Lung (tissue), 12 donors: ENCODE results near the gene DCTN4. TPM values are rescaled to one million over a fixed set of nuclear protein-coding genes. Genes with fewer than 3 reads are reported as not detected.

Experiments used
- ATAC-seq: fragments of 200-7000 bp; cut with Tn5 transposase; one replicate; pipeline ENCODE4 v1.9.1; 2020; ENCODE audit warnings: moderate number of reproducible peaks; ENCODE audit not compliant: insufficient read depth, low FRiP score
- DNase-seq, 3 donors: peaks; one replicate each; pipeline ENCODE4 v3.0.0-alpha.2; 2013 to 2017
- H3K27ac ChIP-seq, 2 donors: one replicate each; pipeline ENCODE4 v1.5.1; 2013; ENCODE audit warnings: mild to moderate bottlenecking in 2 of 2, moderate library complexity in 2 of 2, control low read depth in 1 of 2, inconsistent platforms in 1 of 2, low read depth in 1 of 2, low read length in 1 of 2
- H3K27me3 ChIP-seq, 3 donors: one replicate each; pipeline ENCODE4 v1.5.1; 2013; ENCODE audit warnings: low read length in 2 of 3; ENCODE audit not compliant: control insufficient read depth in 3 of 3, insufficient read depth in 3 of 3
- H3K36me3 ChIP-seq, 4 donors: one replicate each; pipeline ENCODE4 v1.5.1; 2013; ENCODE audit warnings: low read length in 4 of 4, mild to moderate bottlenecking in 1 of 4, moderate library complexity in 1 of 4; ENCODE audit not compliant: control insufficient read depth in 4 of 4, insufficient read depth in 4 of 4
- H3K4me1 ChIP-seq, 5 donors: one replicate each; pipeline ENCODE4 v1.5.1; 2013; ENCODE audit warnings: low read length in 5 of 5, mild to moderate bottlenecking in 2 of 5, moderate library complexity in 1 of 5; ENCODE audit not compliant: control insufficient read depth in 5 of 5, insufficient read depth in 5 of 5
- H3K4me3 ChIP-seq: one replicate; pipeline ENCODE4 v1.5.1; 2013; ENCODE audit warnings: mild to moderate bottlenecking, control low read depth, moderate library complexity
- H3K9ac ChIP-seq, 2 donors: one replicate each; pipeline ENCODE4 v1.5.1; 2013; ENCODE audit warnings: low read length in 2 of 2, control low read depth in 1 of 2; ENCODE audit not compliant: insufficient read depth in 1 of 2
- H3K9me3 ChIP-seq, 4 donors: one replicate each; pipeline ENCODE4 v1.5.1; 2013; ENCODE audit warnings: low read length in 3 of 4, mild to moderate bottlenecking in 1 of 4, moderate library complexity in 1 of 4; ENCODE audit not compliant: control insufficient read depth in 4 of 4, insufficient read depth in 3 of 4
- CTCF ChIP-seq: IDR thresholded peaks from 2 replicates; pipeline ENCODE4 v1.5.1; 2012; ENCODE audit warnings: mild to moderate bottlenecking; ENCODE audit errors: control extremely low read depth, extremely low read depth
- WGBS, 2 donors: extraction: QIAGEN DNeasy Blood & Tissue Kit; methylation state at CpG; one replicate each; pipeline ENCODE4 v1.1.7; 2013; 5-methylcytosine and 5-hydroxymethylcytosine counted together
- polyA plus RNA-seq, 2 donors: library from polyadenylated mRNA; stranded (reverse); fragments of 200-250 nt; gene quantifications; one replicate each; pipeline ENCODE4 v1.2.1, GENCODE V29; 2013
- total RNA-seq, 2 donors: library from RNA; depleted of rRNA in 1 of 2; stranded (reverse); fragments of >200 nt in 1 of 2; gene quantifications; one replicate each; pipeline ENCODE4 v1.2.1, GENCODE V29; 2014 to 2021
- donor health status: control.
- donor health status: control.
- donor health status: Bipolar disorder and iron deficiency.
- donor health status: healthy.
- donor health status: DM: yes; HTN: yes; CAD: no.

The DCTN4 gene
- total and polyA plus RNA-seq, 4 donors: 21.2 to 105 (median 48.1) TPM

DNA sequence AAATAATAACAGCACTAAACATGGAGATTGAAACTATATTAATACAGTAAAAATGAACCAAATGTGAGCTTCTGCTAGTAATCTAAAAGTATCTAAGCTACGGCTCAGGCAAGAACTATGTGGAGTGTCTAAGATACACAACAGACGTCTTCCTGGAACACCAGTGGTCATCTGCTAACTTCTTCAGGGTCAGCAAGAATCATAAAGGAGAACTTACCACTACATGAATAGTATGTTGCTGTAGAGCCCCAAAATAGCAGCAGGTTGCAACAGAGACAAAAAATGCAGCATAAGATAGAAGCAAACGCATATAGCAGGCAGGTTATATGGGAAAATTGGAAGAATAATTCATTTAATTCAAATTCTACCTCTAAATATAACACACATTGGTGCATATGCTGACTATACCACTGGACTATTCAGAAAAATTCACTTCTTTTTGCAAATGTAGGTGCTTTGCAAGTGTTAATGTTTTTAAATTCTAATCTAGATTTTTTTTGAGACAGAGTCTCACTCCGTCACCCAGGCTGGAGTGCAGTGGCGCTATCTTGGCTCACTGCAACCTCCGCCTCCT is 27.1 kb downstream of the DCTN4 start:
- ATAC-seq (no peak), DNase-seq (no peak)
- Histone ChIP-seq H3K9ac (no peak overlapping the region), H3K9me3 (peaks cover 0 to 4% (median 0%) of the 10 kb centered on the region in 4 donors), H3K4me3 (no peak overlapping the region), H3K36me3 (peaks cover 6 to 52% (median 28%) of the 10 kb centered on the region in 4 donors), H3K27ac (no peak overlapping the region), H3K27me3 (no peaks in the 10 kb centered on the region), H3K4me1 (peaks cover 0 to 3% (median 0%) of the 10 kb centered on the region in 5 donors)
- TF ChIP-seq CTCF: no peak
- WGBS, 2 donors: 89% methylated on average over 6 of the region's 6 CpGs

GRCh38 chr5:150729859-150730258 is 29.0 kb downstream of the DCTN4 start:
- no peak for TF ChIP-seq CTCF
- peaks cover 0 to 4% (median 0%) of the 10 kb centered on the region in 4 donors for H3K9me3 ChIP-seq
- WGBS, 2 donors: 82 to 98% methylated on average over 4 of the region's 4 CpGs
- H3K9ac ChIP-seq: no peak overlapping the region
- H3K36me3 ChIP-seq: peaks cover 3 to 48% (median 21%) of the 10 kb centered on the region in 4 donors
- no peak overlapping the region for H3K27ac ChIP-seq
- ATAC-seq (no peak), DNase-seq (no peak)
- no peak overlapping the region for H3K4me3 ChIP-seq
- H3K4me1 ChIP-seq: no peaks in the 10 kb centered on the region
- no peaks in the 10 kb centered on the region for H3K27me3 ChIP-seq

GRCh38 chr5:150723845-150724244 is 35.0 kb downstream of the DCTN4 start:
- ATAC-seq (no peak), DNase-seq (no peak)
- no peaks in the 10 kb centered on the region for H3K4me1 ChIP-seq
- TF ChIP-seq CTCF: no peak
- H3K36me3 ChIP-seq: peaks cover 10 to 54% (median 25%) of the 10 kb centered on the region in 4 donors
- 72 to 82% methylated on average over 2 of the region's 2 CpGs for WGBS, 2 donors
- no peak overlapping the region for H3K4me3 ChIP-seq
- no peak overlapping the region for H3K9ac ChIP-seq
- H3K27ac ChIP-seq: no peak overlapping the region
- H3K9me3 ChIP-seq: no peaks in the 10 kb centered on the region
- no peaks in the 10 kb centered on the region for H3K27me3 ChIP-seq

DNA sequence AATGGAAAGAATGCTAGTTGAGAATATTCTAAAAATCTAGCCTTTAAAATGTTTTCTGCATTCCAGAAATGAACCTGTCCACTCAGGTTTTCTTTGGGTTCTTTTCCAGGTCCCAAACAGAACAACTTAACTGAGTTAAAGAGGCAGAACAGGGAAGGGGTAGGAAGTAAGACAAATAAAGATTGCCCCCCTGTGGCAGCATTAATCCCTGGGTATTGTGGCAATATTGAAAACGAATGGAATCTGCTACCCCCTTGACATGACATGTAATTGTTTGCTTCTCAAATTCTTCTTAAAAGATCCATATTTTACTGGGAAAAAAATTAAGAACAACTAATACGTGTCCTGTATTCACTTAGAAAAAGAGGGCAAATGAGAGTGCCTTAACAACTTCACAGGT is 48.7 kb downstream of the DCTN4 start:
- H3K27ac ChIP-seq: no peak overlapping the region
- DNase-seq: no peak
- no peaks in the 10 kb centered on the region for H3K27me3 ChIP-seq
- no peak overlapping the region for H3K4me3 ChIP-seq
- peaks cover 0 to 2% (median 0%) of the 10 kb centered on the region in 4 donors for H3K9me3 ChIP-seq
- no peak for ATAC-seq
- TF ChIP-seq CTCF: no peak
- H3K9ac ChIP-seq: no peak overlapping the region
- 60 to 71% methylated on average over 2 of the region's 2 CpGs for WGBS, 2 donors
- H3K4me1 ChIP-seq: peaks cover 0 to 11% (median 7%) of the 10 kb centered on the region in 5 donors
- H3K36me3 ChIP-seq: peaks cover 17 to 37% (median 22%) of the 10 kb centered on the region in 4 donors
